RWPE2 (cell line): ENCODE data around the gene SLC24A3.

Source experiments
- ATAC-seq: fragments of 200-7000 bp; cut with Tn5 transposase; 3 replicates; pipeline ENCODE4 v1.9.1; 2021; ENCODE audit warnings: low read depth
- DNase-seq: peaks from one replicate; pipeline ENCODE4 v3.0.0-alpha.2; 2020; ENCODE audit warnings: low spot score
- H3K27ac ChIP-seq: fragments of 450-650 bp; 2 replicates; pipeline ENCODE4 v1.5.1; 2017; ENCODE audit warnings: mild to moderate bottlenecking; ENCODE audit not compliant: poor library complexity, severe bottlenecking
- H3K27me3 ChIP-seq: fragments of 250-450 bp; sonication (Bioruptor Pico); 2 replicates; pipeline ENCODE4 v1.5.1; 2021; ENCODE audit warnings: mild to moderate bottlenecking, moderate library complexity; ENCODE audit not compliant: insufficient read depth, poor library complexity, severe bottlenecking
- H3K36me3 ChIP-seq: fragments of 250-450 bp; sonication (Bioruptor Pico); 2 replicates; pipeline ENCODE4 v1.5.1; 2020; ENCODE audit warnings: low read depth, mild to moderate bottlenecking, moderate library complexity
- H3K4me1 ChIP-seq: fragments of 250-450 bp; sonication (Bioruptor Pico); 2 replicates; pipeline ENCODE4 v1.5.1; 2021; ENCODE audit warnings: mild to moderate bottlenecking, moderate library complexity; ENCODE audit not compliant: insufficient read depth, poor library complexity, severe bottlenecking
- H3K4me3 ChIP-seq: fragments of 250-450 bp; sonication (Bioruptor Pico); 2 replicates; pipeline ENCODE4 v1.5.1; 2021; ENCODE audit warnings: mild to moderate bottlenecking, moderate library complexity; ENCODE audit not compliant: severe bottlenecking
- H3K9me3 ChIP-seq: fragments of 250-450 bp; sonication (Bioruptor Pico); 2 replicates; pipeline ENCODE4 v1.5.1; 2021; ENCODE audit warnings: mild to moderate bottlenecking, moderate library complexity; ENCODE audit not compliant: severe bottlenecking
- TF ChIP-seq, protein P1 (sequence below): fragments of 450-650 bp; IDR thresholded peaks from one replicate; pipeline ENCODE4 v1.5.1; 2017; ENCODE audit warnings: mild to moderate bottlenecking, moderate library complexity; ENCODE audit not compliant: poor library complexity, severe bottlenecking

The SLC24A3 gene

DNA sequence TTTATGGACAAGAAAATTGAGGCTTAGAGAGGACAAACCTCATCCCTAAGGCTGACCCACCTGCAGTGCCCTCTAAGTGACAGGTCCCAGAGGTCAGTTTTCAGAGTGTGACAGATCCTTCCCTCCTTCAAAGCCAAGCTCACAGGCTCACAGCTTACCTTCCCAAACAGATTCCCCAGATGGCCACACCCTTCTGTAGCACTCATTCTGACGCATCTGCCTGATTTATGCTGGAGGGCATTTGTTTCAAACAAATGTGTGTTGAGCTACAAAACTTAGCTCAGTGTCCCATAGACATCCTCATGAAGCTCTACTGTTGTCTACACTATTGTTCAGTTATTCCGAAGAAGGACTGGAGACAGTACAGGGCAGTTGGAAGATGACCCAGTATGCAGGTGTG lies 485.0 kb downstream of the SLC24A3 start:
- Histone ChIP-seq H3K27me3 (no peaks in the 10 kb centered on the region), H3K4me1 (peaks cover 12% of the 10 kb centered on the region), H3K36me3 (no peaks in the 10 kb centered on the region), H3K9me3 (no peaks in the 10 kb centered on the region), H3K4me3 (no peak overlapping the region), H3K27ac (no peak overlapping the region)
- TF ChIP-seq, protein P1, sequence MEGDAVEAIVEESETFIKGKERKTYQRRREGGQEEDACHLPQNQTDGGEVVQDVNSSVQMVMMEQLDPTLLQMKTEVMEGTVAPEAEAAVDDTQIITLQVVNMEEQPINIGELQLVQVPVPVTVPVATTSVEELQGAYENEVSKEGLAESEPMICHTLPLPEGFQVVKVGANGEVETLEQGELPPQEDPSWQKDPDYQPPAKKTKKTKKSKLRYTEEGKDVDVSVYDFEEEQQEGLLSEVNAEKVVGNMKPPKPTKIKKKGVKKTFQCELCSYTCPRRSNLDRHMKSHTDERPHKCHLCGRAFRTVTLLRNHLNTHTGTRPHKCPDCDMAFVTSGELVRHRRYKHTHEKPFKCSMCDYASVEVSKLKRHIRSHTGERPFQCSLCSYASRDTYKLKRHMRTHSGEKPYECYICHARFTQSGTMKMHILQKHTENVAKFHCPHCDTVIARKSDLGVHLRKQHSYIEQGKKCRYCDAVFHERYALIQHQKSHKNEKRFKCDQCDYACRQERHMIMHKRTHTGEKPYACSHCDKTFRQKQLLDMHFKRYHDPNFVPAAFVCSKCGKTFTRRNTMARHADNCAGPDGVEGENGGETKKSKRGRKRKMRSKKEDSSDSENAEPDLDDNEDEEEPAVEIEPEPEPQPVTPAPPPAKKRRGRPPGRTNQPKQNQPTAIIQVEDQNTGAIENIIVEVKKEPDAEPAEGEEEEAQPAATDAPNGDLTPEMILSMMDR, result no peak
- DNase-seq, result no peak
- ATAC-seq, result no peak

DNA sequence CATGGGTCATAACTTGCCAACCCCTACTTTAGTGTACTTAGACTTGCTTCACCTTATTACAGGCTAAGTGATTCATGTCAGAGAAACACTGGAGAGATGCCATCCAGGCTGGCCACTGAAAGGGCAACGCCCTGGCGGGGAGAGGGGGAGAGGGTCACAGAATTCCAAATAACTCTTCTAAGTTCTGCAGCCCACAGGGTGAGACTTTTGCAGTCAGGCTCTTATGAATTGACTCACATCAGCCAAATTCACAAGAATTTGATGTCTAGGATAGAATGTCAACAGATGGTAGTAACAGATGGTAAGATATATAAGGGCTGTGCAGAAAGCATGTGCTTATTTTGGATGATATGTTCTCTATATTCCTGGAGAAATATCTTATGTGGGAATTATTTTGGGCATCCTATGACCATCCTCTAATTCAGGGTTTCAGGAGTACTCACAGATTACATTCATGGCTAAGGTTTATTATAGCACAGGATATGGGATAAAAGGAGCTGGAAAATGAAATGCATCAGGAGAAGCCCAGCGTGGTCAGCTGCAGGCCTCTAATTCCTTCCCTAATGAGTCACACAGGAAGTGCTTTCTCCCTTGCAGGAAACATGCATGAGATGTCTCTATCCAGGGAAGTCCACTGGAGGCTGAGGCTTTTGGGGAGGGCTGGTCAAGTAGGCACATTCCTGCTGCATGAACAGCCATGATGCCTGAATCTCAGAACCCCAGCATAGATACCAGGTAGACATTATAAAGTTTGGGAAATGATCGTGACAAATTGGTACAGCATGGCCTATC lies 486.9 kb downstream of the SLC24A3 start:
- no peak for DNase-seq
- Histone ChIP-seq H3K27ac (peak overlapping the region; percentile 67), H3K27me3 (no peaks in the 10 kb centered on the region), H3K4me3 (no peak overlapping the region), H3K36me3 (no peaks in the 10 kb centered on the region), H3K9me3 (no peaks in the 10 kb centered on the region), H3K4me1 (peaks cover 6% of the 10 kb centered on the region)
- TF ChIP-seq, protein P1, result no peak
- ATAC-seq, result peak; percentile 93

DNA sequence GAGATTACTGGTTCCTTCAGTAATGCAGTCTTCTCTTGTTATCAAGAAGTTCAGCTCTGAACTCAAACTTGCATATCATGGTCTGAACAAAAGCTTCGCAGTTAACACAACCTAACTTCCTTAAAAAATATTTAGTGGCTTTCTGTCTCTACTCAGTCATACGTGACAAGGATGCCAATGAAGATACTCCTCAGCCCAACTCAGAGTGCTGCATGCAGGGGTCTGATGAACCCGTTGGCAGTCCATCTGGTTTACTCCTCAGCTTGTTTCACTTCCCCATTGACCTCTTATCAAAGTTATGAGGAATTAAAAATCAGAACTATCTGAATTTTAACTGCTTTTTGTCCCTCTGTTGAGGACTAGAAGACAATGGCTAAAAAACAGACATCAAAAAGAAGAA lies 489.0 kb downstream of the SLC24A3 start:
- no peaks in the 10 kb centered on the region for H3K36me3 ChIP-seq
- TF ChIP-seq, protein P1, result no peak
- H3K4me1 ChIP-seq, result peaks cover 6% of the 10 kb centered on the region
- no peaks in the 10 kb centered on the region for H3K9me3 ChIP-seq
- no peak overlapping the region for H3K4me3 ChIP-seq
- no peaks in the 10 kb centered on the region for H3K27me3 ChIP-seq
- H3K27ac ChIP-seq, result no peak overlapping the region
- DNase-seq, result no peak
- no peak for ATAC-seq

DNA sequence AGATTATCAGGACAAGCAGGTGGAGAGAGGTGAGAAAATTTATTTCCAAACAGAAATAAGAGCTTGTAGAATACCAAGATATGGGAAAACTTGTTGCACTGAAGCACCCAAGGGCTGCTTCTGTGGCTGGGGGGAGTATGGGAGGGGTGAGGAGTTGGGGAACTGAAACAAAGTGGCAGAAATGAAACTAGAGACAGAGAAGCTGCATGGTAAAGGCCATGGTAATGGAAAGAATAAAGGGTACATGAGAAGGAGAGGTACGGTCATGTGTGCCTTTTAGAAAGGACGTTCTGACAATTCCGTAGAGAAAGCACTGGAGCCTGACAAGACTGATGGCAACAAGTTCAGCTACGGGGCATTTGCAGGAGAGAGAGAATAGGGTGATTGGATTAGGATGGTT lies 494.0 kb downstream of the SLC24A3 start:
- TF ChIP-seq, protein P1, result no peak
- no peak for DNase-seq

More for the DNA sequence above, 494.0 kb downstream of the SLC24A3 start:
- Histone ChIP-seq H3K4me1 (no peaks in the 10 kb centered on the region), H3K36me3 (no peaks in the 10 kb centered on the region), H3K27me3 (no peaks in the 10 kb centered on the region), H3K27ac (no peak overlapping the region), H3K9me3 (no peaks in the 10 kb centered on the region), H3K4me3 (no peak overlapping the region)
- ATAC-seq, result no peak
